Endothelial cell of umbilical vein (primary cell): ENCODE results near the gene CPA4. TPM values are rescaled to one million over a fixed set of nuclear protein-coding genes. Genes with fewer than 3 reads are reported as not detected.

ENCODE experiments used
- BruUV-seq: library from RNA; stranded (reverse); fragments of 400-500 nt; replicated peaks from 2 replicates; lab custom pipeline; 2021; lab: Mats Ljungman, UMichigan
- CTCF ChIA-PET: fragments of 300-600, 350-600 bp; sonication (Branson Sonifier 250); formaldehyde crosslinking; loops from one replicate; lab custom pipeline; 2021; ENCODE audit warnings: antibody characterized with exemption, inconsistent platforms; lab: Charles Lee
- POLR2A ChIA-PET: fragments of 300-600, 350-600 bp; sonication (Branson Sonifier 250); formaldehyde crosslinking; loops from one replicate; lab custom pipeline; 2021; ENCODE audit warnings: antibody characterized with exemption, inconsistent platforms; lab: Charles Lee
- DNase-seq: peaks from one replicate; pipeline ENCODE4 v3.0.0-alpha.2; 2011; ENCODE audit warnings: low read depth, low spot score
- FAIRE-seq: peaks from 2 replicates; lab custom pipeline; 2011; peaks lifted over from hg19 to GRCh38; lab: Jason Lieb, UNC
- H2AFZ ChIP-seq: 2 replicates; pipeline ENCODE4 v1.6.0; 2012; ENCODE audit warnings: low read depth, low read length, control low read depth, inconsistent platforms
- H3K27ac ChIP-seq: 2 replicates; pipeline ENCODE4 v1.5.1; 2011; ENCODE audit warnings: low read depth, mild to moderate bottlenecking, control low read depth, low read length, moderate library complexity; ENCODE audit not compliant: insufficient read depth
- H3K27me3 ChIP-seq, 2 experiments: 2 replicates each; pipeline versions ENCODE4 v1.6.0 to v1.6.1; 2011; ENCODE audit warnings: low read length in 2 of 2, mixed read lengths in 1 of 2; ENCODE audit not compliant: control insufficient read depth in 2 of 2, insufficient read depth in 2 of 2
- H3K36me3 ChIP-seq, 2 experiments: 2 replicates in 1 of 2; 3 replicates in 1 of 2; pipeline ENCODE4 v1.5.1; 2011; ENCODE audit warnings: low read length in 2 of 2, mild to moderate bottlenecking in 1 of 2, moderate library complexity in 1 of 2; ENCODE audit not compliant: control insufficient read depth in 2 of 2, insufficient read depth in 2 of 2; ENCODE audit errors: extremely low read depth in 1 of 2
- H3K4me1 ChIP-seq: 3 replicates; pipeline ENCODE4 v1.5.1; 2011; ENCODE audit warnings: mild to moderate bottlenecking, low read length; ENCODE audit not compliant: control insufficient read depth, insufficient read depth; ENCODE audit errors: extremely low read depth
- H3K4me2 ChIP-seq: 2 replicates; pipeline ENCODE4 v1.6.1; 2011; ENCODE audit warnings: low read length, control low read depth, mixed read lengths; ENCODE audit not compliant: insufficient read depth
- H3K4me3 ChIP-seq, 3 experiments: fragments of 200-600 bp in 1 of 3; sonication (generic), shearing (Covaris generic) in 1 of 3; replicated peaks in 1 of 3; 2 replicates each; pipeline ENCODE4 v1.5.1; 2011 to 2016; ENCODE audit warnings: control low read depth in 3 of 3, low read length in 3 of 3, mild to moderate bottlenecking in 2 of 3, inconsistent platforms in 1 of 3, low read depth in 1 of 3, moderate library complexity in 1 of 3; ENCODE audit not compliant: insufficient read depth in 1 of 3
- H3K79me2 ChIP-seq: 2 replicates; pipeline ENCODE4 v1.6.0; 2012; ENCODE audit warnings: low read length, inconsistent platforms; ENCODE audit not compliant: control insufficient read depth, insufficient read depth
- H3K9ac ChIP-seq: replicated peaks from 2 replicates; pipeline ENCODE3; 2011; ENCODE audit warnings: low read length, control low read depth; ENCODE audit not compliant: insufficient read depth; ENCODE audit errors: extremely low read depth
- H3K9me1 ChIP-seq: replicated peaks from 3 replicates; pipeline ENCODE4 v1.6.0; 2011; ENCODE audit warnings: mild to moderate bottlenecking, low read length; ENCODE audit not compliant: control insufficient read depth, insufficient read depth; ENCODE audit errors: extremely low read depth
- H3K9me3 ChIP-seq: replicated peaks from 2 replicates; pipeline ENCODE4 v1.5.1; 2012; ENCODE audit warnings: low read length, inconsistent platforms; ENCODE audit not compliant: control insufficient read depth, insufficient read depth
- H4K20me1 ChIP-seq: replicated peaks from 2 replicates; pipeline ENCODE3; 2011; ENCODE audit warnings: mild to moderate bottlenecking, low read length; ENCODE audit not compliant: control insufficient read depth, insufficient read depth; ENCODE audit errors: extremely low read depth
- EZH2 ChIP-seq: IDR thresholded peaks from 2 replicates; pipeline ENCODE4 v1.6.1; 2012; ENCODE audit warnings: borderline replicate concordance, low read depth, mild to moderate bottlenecking, moderate library complexity, low read length, inconsistent platforms; ENCODE audit not compliant: severe bottlenecking
- FOS ChIP-seq: IDR thresholded peaks from 2 replicates; pipeline ENCODE4 v1.6.1; 2011; ENCODE audit warnings: mild to moderate bottlenecking, low read length, moderate library complexity, borderline replicate concordance; ENCODE audit not compliant: insufficient read depth
- GATA2 ChIP-seq: IDR thresholded peaks from 2 replicates; pipeline ENCODE4 v1.7.0; 2011; ENCODE audit warnings: low read depth, mild to moderate bottlenecking, moderate library complexity, mixed read lengths, low read length; ENCODE audit not compliant: insufficient read length, insufficient read depth
- JUN ChIP-seq: IDR thresholded peaks from 2 replicates; pipeline ENCODE4 v1.6.1; 2011; ENCODE audit warnings: borderline replicate concordance, low read depth; ENCODE audit not compliant: insufficient read length, insufficient read depth
- MYC ChIP-seq: IDR thresholded peaks from one replicate; pipeline ENCODE4 v1.6.1; 2011; ENCODE audit warnings: mild to moderate bottlenecking, low read depth, low read length
- POLR2A ChIP-seq: IDR thresholded peaks from 2 replicates; pipeline ENCODE4 v1.6.1; 2012; ENCODE audit warnings: low read depth, mild to moderate bottlenecking, control low read depth, low read length
- POLR2AphosphoS5 ChIP-seq: IDR thresholded peaks from 2 replicates; pipeline ENCODE4 v1.6.1; 2012; ENCODE audit warnings: low read depth, mild to moderate bottlenecking, control low read depth, low read length, moderate library complexity; ENCODE audit not compliant: insufficient read depth
- dilution Hi-C: fragments of 300-500 bp; cut with MboI; formaldehyde crosslinking; loops from one replicate; pipeline ENCODE4 v1.15.0; 2019; ENCODE audit warnings: low sequenced_read_pairs; ENCODE audit not compliant: extremely low pct_ligation_motif_present
- intact Hi-C: fragments of 100-400 bp; cut with micrococcal nuclease; formaldehyde crosslinking; loops from one replicate; pipeline ENCODE4 v1.10.0; 2022
- polyA plus RNA-seq, 4 experiments: library from polyadenylated mRNA; depleted of rRNA in 3 of 4; stranded (reverse) in 3 of 4; unstranded in 1 of 4; fragments of >200 nt; gene quantifications; 2 replicates each; pipeline versions ENCODE4 v1.2.1 to v1.2.3, GENCODE V29; 2011 to 2012; ENCODE audit warnings: missing spikeins in 1 of 4
- total RNA-seq: library from RNA; stranded (reverse); gene quantifications from 2 replicates; pipeline ENCODE4 v1.2.3, GENCODE V29; 2021
- TF ChIP-seq, protein P1 (sequence below), 2 donors: IDR thresholded peaks; 1 replicate in 1 of 2; 2 replicates in 1 of 2; pipeline ENCODE4 v1.5.1; 2011; ENCODE audit warnings: low read length in 2 of 2, mild to moderate bottlenecking in 2 of 2, moderate library complexity in 2 of 2, control low read depth in 1 of 2, inconsistent platforms in 1 of 2, low read depth in 1 of 2; ENCODE audit not compliant: insufficient read depth in 1 of 2; ENCODE audit errors: extremely low read depth in 1 of 2
- TF ChIP-seq, protein P2 (sequence below): IDR thresholded peaks from 2 replicates; pipeline ENCODE4 v1.6.1; 2011; ENCODE audit not compliant: insufficient read depth, insufficient read length

CPA4 gene
- total and polyA plus RNA-seq, 2 donors (not counting 3 experiments of a cell fraction or from before 2014, with no cell fraction given): 0.36 TPM; not detected in 1

DNA sequence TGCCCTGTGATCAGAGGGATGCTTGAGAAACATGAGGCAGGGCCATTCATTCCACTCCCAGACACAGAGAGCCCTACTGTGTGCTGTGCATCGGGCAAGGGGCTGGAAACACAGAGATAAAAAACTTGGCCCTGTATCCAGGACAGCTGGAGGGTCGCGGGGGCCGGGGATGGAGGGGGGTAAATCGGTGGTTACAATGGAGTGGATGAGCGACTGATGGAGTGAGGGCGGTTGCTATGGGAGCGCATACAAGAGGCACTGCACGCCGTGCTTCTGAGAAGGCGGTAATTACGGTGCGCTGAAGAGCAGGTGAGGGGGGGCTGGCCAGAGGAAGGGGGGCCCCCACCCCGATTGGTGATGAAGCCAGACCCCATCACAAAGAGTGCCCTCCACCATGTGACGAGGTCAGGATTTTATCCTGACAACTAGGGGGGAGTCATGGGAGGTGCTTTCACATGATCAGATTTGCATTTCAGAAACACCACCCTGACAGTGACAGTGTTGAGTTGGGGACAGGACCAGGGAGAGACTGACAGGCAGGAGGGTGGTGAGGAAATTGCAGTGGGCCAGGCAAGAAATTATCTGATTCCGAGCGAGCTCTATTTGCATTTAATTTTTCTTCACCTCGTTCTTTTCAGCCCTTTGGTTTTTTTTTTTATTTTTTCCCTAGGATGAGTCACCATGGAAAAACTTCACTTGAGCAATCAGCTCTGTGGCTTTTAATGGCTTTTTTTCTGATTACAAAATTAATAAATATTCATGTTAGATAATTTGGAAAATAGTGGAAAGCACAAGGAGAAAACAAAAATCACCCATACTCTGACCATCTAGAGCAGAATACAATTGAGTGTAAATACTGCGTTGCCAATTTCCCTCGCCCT, 59.5 kb downstream of the CPA4 start:
- intact Hi-C loops: no loop called here
- H3K4me2 ChIP-seq: no peak overlapping the region
- no peaks in the 10 kb centered on the region for H3K27me3 ChIP-seq
- H3K4me3 ChIP-seq: no peak overlapping the region
- no peak overlapping the region for H3K27ac ChIP-seq
- no peak overlapping the region for H3K9ac ChIP-seq
- peak; percentile 62 for DNase-seq
- H3K36me3 ChIP-seq: no peaks in the 10 kb centered on the region
- dilution Hi-C loops: no loop called here
- no peaks in the 10 kb centered on the region for H4K20me1 ChIP-seq
- FAIRE-seq: peak; percentile 61
- H3K9me3 ChIP-seq: no peaks in the 10 kb centered on the region
- CTCF ChIA-PET: interaction anchor here (0.8 to 1.1 kb wide), 5 partner anchors 13 to 406 kb away, joined by 3 to 5 read pairs (median 4); no protein-coding TSS in a partner anchor
- no peaks in the 10 kb centered on the region for H3K79me2 ChIP-seq
- peaks cover 4% of the 10 kb centered on the region for H3K4me1 ChIP-seq
- POLR2A ChIA-PET: no interaction called here
- BruUV-seq: no TSS peak
- TF ChIP-seq JUN: peak; percentile 56
- TF ChIP-seq EZH2: no peak
- TF ChIP-seq MYC: no peak
- TF ChIP-seq FOS: peak; percentile 86
- TF ChIP-seq, protein P1, sequence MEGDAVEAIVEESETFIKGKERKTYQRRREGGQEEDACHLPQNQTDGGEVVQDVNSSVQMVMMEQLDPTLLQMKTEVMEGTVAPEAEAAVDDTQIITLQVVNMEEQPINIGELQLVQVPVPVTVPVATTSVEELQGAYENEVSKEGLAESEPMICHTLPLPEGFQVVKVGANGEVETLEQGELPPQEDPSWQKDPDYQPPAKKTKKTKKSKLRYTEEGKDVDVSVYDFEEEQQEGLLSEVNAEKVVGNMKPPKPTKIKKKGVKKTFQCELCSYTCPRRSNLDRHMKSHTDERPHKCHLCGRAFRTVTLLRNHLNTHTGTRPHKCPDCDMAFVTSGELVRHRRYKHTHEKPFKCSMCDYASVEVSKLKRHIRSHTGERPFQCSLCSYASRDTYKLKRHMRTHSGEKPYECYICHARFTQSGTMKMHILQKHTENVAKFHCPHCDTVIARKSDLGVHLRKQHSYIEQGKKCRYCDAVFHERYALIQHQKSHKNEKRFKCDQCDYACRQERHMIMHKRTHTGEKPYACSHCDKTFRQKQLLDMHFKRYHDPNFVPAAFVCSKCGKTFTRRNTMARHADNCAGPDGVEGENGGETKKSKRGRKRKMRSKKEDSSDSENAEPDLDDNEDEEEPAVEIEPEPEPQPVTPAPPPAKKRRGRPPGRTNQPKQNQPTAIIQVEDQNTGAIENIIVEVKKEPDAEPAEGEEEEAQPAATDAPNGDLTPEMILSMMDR (IDR thresholded peaks at IDR 0.05; ENCODE audit: extremely low read depth in 1 of 2, insufficient read depth in 1 of 2, low read depth in 1 of 2, low read length in 2 of 2): no peak
- no peak for TF ChIP-seq POLR2A
- TF ChIP-seq GATA2: no peak
- TF ChIP-seq POLR2AphosphoS5: no peak
- TF ChIP-seq, protein P2, sequence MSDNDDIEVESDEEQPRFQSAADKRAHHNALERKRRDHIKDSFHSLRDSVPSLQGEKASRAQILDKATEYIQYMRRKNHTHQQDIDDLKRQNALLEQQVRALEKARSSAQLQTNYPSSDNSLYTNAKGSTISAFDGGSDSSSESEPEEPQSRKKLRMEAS: no peak
- H3K9me1 ChIP-seq: no peaks in the 10 kb centered on the region
- H2AFZ ChIP-seq: peak overlapping the region; percentile 53
